IMR-90 (cell line): ENCODE measurements around the gene CDK17. TPM values are rescaled to one million over a fixed set of nuclear protein-coding genes. Genes with fewer than 3 reads are reported as not detected.

ENCODE experiments used
- ATAC-seq: fragments of 200-7000 bp; cut with Tn5 transposase; 2 replicates; pipeline ENCODE4 v1.9.1; 2020; ENCODE audit warnings: low read depth, mild to moderate bottlenecking, moderate library complexity
- BruUV-seq: library from RNA; stranded (reverse); fragments of 400-500 nt; replicated peaks from 2 replicates; lab custom pipeline; 2021; lab: Mats Ljungman, UMichigan
- CTCF ChIA-PET: fragments of 300-600 bp; formaldehyde crosslinking; extraction: SDS; loops from one replicate; lab custom pipeline; 2021; ENCODE audit warnings: antibody characterized with exemption; lab: Yijun Ruan, JAX
- POLR2A ChIA-PET: fragments of 300-600 bp; sonication (Branson Sonifier 250); formaldehyde crosslinking; loops from one replicate; lab custom pipeline; 2022; ENCODE audit warnings: antibody characterized with exemption; ENCODE audit not compliant: unreplicated experiment; lab: Charles Lee
- DNase-seq: peaks from one replicate; pipeline ENCODE4 v3.0.0; 2013
- H2AFZ ChIP-seq: replicated peaks from 2 replicates; pipeline ENCODE3; 2013; ENCODE audit warnings: low read length, mild to moderate bottlenecking; ENCODE audit not compliant: poor library complexity
- H2AK5ac ChIP-seq: 2 replicates; pipeline ENCODE4 v1.6.1; 2013; ENCODE audit warnings: low read depth, low read length, inconsistent platforms
- H2AK9ac ChIP-seq: replicated peaks from 2 replicates; pipeline ENCODE3; 2013; ENCODE audit warnings: mild to moderate bottlenecking, low read depth, low read length, moderate library complexity; ENCODE audit not compliant: poor library complexity
- H2BK120ac ChIP-seq: 2 replicates; pipeline ENCODE4 v1.6.1; 2013; ENCODE audit warnings: low read depth, low read length, inconsistent platforms
- H2BK15ac ChIP-seq: 3 replicates; pipeline ENCODE4 v1.6.1; 2013; ENCODE audit warnings: low read depth, low read length, inconsistent platforms
- H2BK20ac ChIP-seq: 2 replicates; pipeline ENCODE4 v1.6.1; 2013; ENCODE audit warnings: low read depth, mild to moderate bottlenecking, inconsistent platforms, low read length, moderate library complexity
- H2BK5ac ChIP-seq: 2 replicates; pipeline ENCODE4 v1.6.1; 2013; ENCODE audit warnings: mild to moderate bottlenecking, low read depth, low read length, inconsistent platforms; ENCODE audit not compliant: poor library complexity, severe bottlenecking
- H3K14ac ChIP-seq: replicated peaks from 2 replicates; pipeline ENCODE4 v1.6.1; 2013; ENCODE audit warnings: low read depth, low read length, inconsistent platforms
- H3K18ac ChIP-seq: 2 replicates; pipeline ENCODE4 v1.6.1; 2013; ENCODE audit warnings: low read depth, low read length, control low read depth
- H3K23ac ChIP-seq: 2 replicates; pipeline ENCODE4 v1.6.1; 2013; ENCODE audit warnings: low read depth, low read length, inconsistent platforms
- H3K27ac ChIP-seq: 2 replicates; pipeline ENCODE4 v1.5.1; 2013; ENCODE audit warnings: mild to moderate bottlenecking, control low read depth, low read length; ENCODE audit not compliant: insufficient read depth
- H3K27me3 ChIP-seq: 2 replicates; pipeline ENCODE4 v1.6.1; 2013; ENCODE audit warnings: low read length; ENCODE audit not compliant: control insufficient read depth, insufficient read depth
- H3K36me3 ChIP-seq: 2 replicates; pipeline ENCODE4 v1.6.1; 2013; ENCODE audit warnings: low read length, mixed read lengths; ENCODE audit not compliant: control insufficient read depth, insufficient read depth
- H3K4ac ChIP-seq: 2 replicates; pipeline ENCODE4 v1.6.1; 2013; ENCODE audit warnings: low read depth, low read length, inconsistent platforms
- H3K4me1 ChIP-seq: 2 replicates; pipeline ENCODE4 v1.6.1; 2013; ENCODE audit warnings: low read length, mixed read lengths; ENCODE audit not compliant: control insufficient read depth, insufficient read depth
- H3K4me2 ChIP-seq: 2 replicates; pipeline ENCODE4 v1.6.1; 2013; ENCODE audit warnings: low read depth, mild to moderate bottlenecking, control low read depth, low read length, moderate library complexity
- H3K4me3 ChIP-seq: 2 replicates; pipeline ENCODE4 v1.5.1; 2013; ENCODE audit warnings: low read depth, mild to moderate bottlenecking, control low read depth, low read length, moderate library complexity; ENCODE audit not compliant: insufficient read depth
- H3K56ac ChIP-seq: 2 replicates; pipeline ENCODE4 v1.6.1; 2013; ENCODE audit warnings: low read length, inconsistent platforms; ENCODE audit not compliant: insufficient read depth; ENCODE audit errors: extremely low read depth
- H3K79me1 ChIP-seq, 2 experiments: 2 replicates each; pipeline ENCODE4 v1.6.1; 2013; ENCODE audit warnings: low read length in 2 of 2, inconsistent platforms in 1 of 2, low read depth in 1 of 2
- H3K9ac ChIP-seq: 2 replicates; pipeline ENCODE4 v1.6.1; 2013; ENCODE audit warnings: low read depth, low read length, control low read depth
- H3K9me1 ChIP-seq: 2 replicates; pipeline ENCODE4 v1.6.1; 2013; ENCODE audit warnings: low read length, inconsistent platforms; ENCODE audit not compliant: insufficient read depth
- H3K9me3 ChIP-seq: 2 replicates; pipeline ENCODE4 v1.6.1; 2013; ENCODE audit warnings: low read length; ENCODE audit not compliant: control insufficient read depth, insufficient read depth
- H4K20me1 ChIP-seq: 2 replicates; pipeline ENCODE4 v1.6.1; 2013; ENCODE audit warnings: low read length, inconsistent platforms; ENCODE audit not compliant: insufficient read depth
- H4K5ac ChIP-seq: 2 replicates; pipeline ENCODE4 v1.6.1; 2013; ENCODE audit warnings: mild to moderate bottlenecking, low read depth, low read length, control low read depth
- H4K8ac ChIP-seq, 2 experiments: 2 replicates each; pipeline ENCODE4 v1.6.1; 2013; ENCODE audit warnings: low read depth in 2 of 2, low read length in 2 of 2, control low read depth in 1 of 2, inconsistent platforms in 1 of 2
- H4K91ac ChIP-seq: 2 replicates; pipeline ENCODE4 v1.6.1; 2013; ENCODE audit warnings: low read depth, low read length, inconsistent platforms; ENCODE audit not compliant: insufficient read depth
- BHLHE40 ChIP-seq: fragments of 150-350 bp; IDR thresholded peaks from 2 replicates; pipeline ENCODE4 v1.6.1; 2016; ENCODE audit warnings: mild to moderate bottlenecking, low read depth, low read length
- CHD1 ChIP-seq: IDR thresholded peaks from 2 replicates; pipeline ENCODE4 v1.6.1; 2012; ENCODE audit warnings: low read depth, low read length, improper control_type of control experiment
- MAFK ChIP-seq: IDR thresholded peaks from 2 replicates; pipeline ENCODE4 v1.6.1; 2012; ENCODE audit warnings: low read depth, low read length, improper control_type of control experiment
- MXI1 ChIP-seq: IDR thresholded peaks from 2 replicates; pipeline ENCODE4 v1.6.1; 2012; ENCODE audit warnings: low read depth, mild to moderate bottlenecking, low read length, moderate library complexity, borderline replicate concordance
- POLR2A ChIP-seq: IDR thresholded peaks from 2 replicates; pipeline ENCODE4 v1.6.1; 2012; ENCODE audit warnings: mild to moderate bottlenecking, low read depth, low read length
- RAD21 ChIP-seq: IDR thresholded peaks from 2 replicates; pipeline ENCODE4 v1.6.1; 2012; ENCODE audit warnings: low read length, improper control_type of control experiment
- RCOR1 ChIP-seq: IDR thresholded peaks from 2 replicates; pipeline ENCODE4 v1.6.1; 2012; ENCODE audit warnings: mild to moderate bottlenecking, low read length, improper control_type of control experiment; ENCODE audit not compliant: insufficient replicate concordance
- RFX5 ChIP-seq: IDR thresholded peaks from 2 replicates; pipeline ENCODE4 v1.8.0; 2012; ENCODE audit warnings: low read depth, mild to moderate bottlenecking, low read length, moderate library complexity
- SMC3 ChIP-seq: fragments of 150-350 bp; IDR thresholded peaks from 2 replicates; pipeline ENCODE4 v1.6.1; 2016; ENCODE audit warnings: low read depth, mild to moderate bottlenecking, antibody characterized with exemption, low read length, moderate library complexity
- WGBS, 2 experiments: methylation state at CpG; one replicate each; pipeline versions ENCODE4 v1.1.5 to v1.1.7; 2013; ENCODE audit warnings: missing lambda C conversion rate in 2 of 2; ENCODE audit not compliant: insufficient read length in 1 of 2; ENCODE audit errors: extremely low coverage in 2 of 2; 5-methylcytosine and 5-hydroxymethylcytosine counted together
- dilution Hi-C: fragments of 300-500 bp; cut with HindIII; formaldehyde crosslinking; loops from one replicate; pipeline ENCODE4 v1.14.3; 2018; ENCODE audit warnings: low sequenced_read_pairs; ENCODE audit not compliant: unreplicated experiment
- in situ Hi-C: fragments of 300-500 bp; cut with MboI; formaldehyde crosslinking; loops from 3 replicates; pipeline ENCODE4 v1.14.3; 2019; ENCODE audit warnings: low sequenced_read_pairs, inconsistent platforms, mixed read lengths
- intact Hi-C: fragments of 100-400 bp; cut with micrococcal nuclease; formaldehyde crosslinking; loops from 2 replicates; pipeline ENCODE4 v1.10.0; 2022
- polyA plus RNA-seq, 3 experiments: library from polyadenylated mRNA; depleted of rRNA; stranded (reverse); fragments of >200 nt; gene quantifications; 2 replicates each; pipeline ENCODE4 v1.2.3, GENCODE V29; 2012; ENCODE audit warnings: low replicate concordance in 1 of 3
- total RNA-seq: library from RNA; depleted of rRNA; stranded (reverse); fragments of >200 nt; gene quantifications from 2 replicates; pipeline ENCODE4 v1.2.3, GENCODE V29; 2012
- TF ChIP-seq, protein P1 (sequence below): fragments of 150-350 bp; IDR thresholded peaks from 2 replicates; pipeline ENCODE4 v1.6.1; 2016; ENCODE audit warnings: low read depth, mild to moderate bottlenecking, low read length, moderate library complexity, borderline replicate concordance
- TF ChIP-seq, protein P2 (sequence below): fragments of 150-350 bp; IDR thresholded peaks from 2 replicates; pipeline ENCODE4 v1.6.1; 2017; ENCODE audit warnings: mild to moderate bottlenecking, antibody characterized with exemption, low read length, low read depth

Gene CDK17
- total and polyA plus RNA-seq, 2 of the 4 experiments (the other 2 are of a cell fraction): 14.5 to 50.2 TPM

DNA sequence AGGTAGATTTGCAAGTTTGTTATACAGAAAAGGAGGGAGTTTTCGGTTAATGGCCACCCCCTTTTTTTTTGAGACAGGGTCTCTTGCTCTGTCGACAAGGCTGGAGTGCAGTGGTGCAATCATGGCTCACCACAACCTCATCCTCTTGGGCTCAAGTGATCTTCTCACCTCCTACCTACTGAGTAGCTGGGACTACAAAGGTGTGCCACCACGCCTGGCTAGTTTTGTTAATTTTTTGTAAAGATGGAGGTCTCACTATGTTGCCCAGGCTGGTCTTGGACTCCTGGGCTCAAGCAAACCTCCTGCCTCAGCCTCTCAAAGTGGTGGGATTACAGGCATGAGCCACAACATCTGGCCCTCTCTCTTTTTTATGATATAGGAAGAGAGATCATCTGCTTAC is 94.6 kb downstream of the CDK17 start:
- Histone ChIP-seq H2AK9ac (no peak overlapping the region), H3K9ac (no peak overlapping the region), H3K79me1 (peaks cover 15 to 42% of the 10 kb centered on the region in 2 experiments), H2AFZ (no peak overlapping the region), H3K4ac (no peak overlapping the region), H3K4me1 (no peaks in the 10 kb centered on the region; the same call in 1 of the 2 replicates), H4K91ac (no peak overlapping the region), H3K36me3 (peaks cover 8% of the 10 kb centered on the region), H3K27me3 (no peaks in the 10 kb centered on the region), H4K8ac (no peak overlapping the region), H4K20me1 (peaks cover 6% of the 10 kb centered on the region), H2BK15ac (no peak overlapping the region), H4K5ac (no peak overlapping the region), H2BK20ac (no peak overlapping the region), H3K4me3 (no peak overlapping the region), H3K18ac (no peak overlapping the region), H3K23ac (no peak overlapping the region), H2AK5ac (no peak overlapping the region), H3K27ac (no peak overlapping the region), H2BK5ac (no peak overlapping the region), H3K14ac (peak overlapping the region; percentile 65; the same call in 1 of the 2 replicates), H3K9me1 (peaks cover 4% of the 10 kb centered on the region; the same call in 1 of the 2 replicates), H3K56ac (no peak overlapping the region), H3K9me3 (no peaks in the 10 kb centered on the region), H2BK120ac (no peak overlapping the region), H3K4me2 (no peak overlapping the region)
- dilution Hi-C loops (no loop called here), in situ Hi-C loops (no loop called here), intact Hi-C loops (loop anchor here (5.0 kb wide), 1 partner anchor 92 kb away; no protein-coding TSS in a partner anchor)
- WGBS, 2 experiments: no CpG with 5 or more reads among the region's 3 CpGs
- no TSS peak for BruUV-seq
- ChIA-PET POLR2A (no interaction called here), CTCF (no interaction called here)
- ATAC-seq (no peak), DNase-seq (no peak)
- TF ChIP-seq BHLHE40 (no peak), POLR2A (no peak), SMC3 (no peak), MXI1 (no peak), RCOR1 (no peak), MAFK (no peak), RFX5 (no peak), CHD1 (no peak), RAD21 (no peak)
- TF ChIP-seq, protein P1, sequence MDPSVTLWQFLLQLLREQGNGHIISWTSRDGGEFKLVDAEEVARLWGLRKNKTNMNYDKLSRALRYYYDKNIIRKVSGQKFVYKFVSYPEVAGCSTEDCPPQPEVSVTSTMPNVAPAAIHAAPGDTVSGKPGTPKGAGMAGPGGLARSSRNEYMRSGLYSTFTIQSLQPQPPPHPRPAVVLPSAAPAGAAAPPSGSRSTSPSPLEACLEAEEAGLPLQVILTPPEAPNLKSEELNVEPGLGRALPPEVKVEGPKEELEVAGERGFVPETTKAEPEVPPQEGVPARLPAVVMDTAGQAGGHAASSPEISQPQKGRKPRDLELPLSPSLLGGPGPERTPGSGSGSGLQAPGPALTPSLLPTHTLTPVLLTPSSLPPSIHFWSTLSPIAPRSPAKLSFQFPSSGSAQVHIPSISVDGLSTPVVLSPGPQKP: no peak
- TF ChIP-seq, protein P2, sequence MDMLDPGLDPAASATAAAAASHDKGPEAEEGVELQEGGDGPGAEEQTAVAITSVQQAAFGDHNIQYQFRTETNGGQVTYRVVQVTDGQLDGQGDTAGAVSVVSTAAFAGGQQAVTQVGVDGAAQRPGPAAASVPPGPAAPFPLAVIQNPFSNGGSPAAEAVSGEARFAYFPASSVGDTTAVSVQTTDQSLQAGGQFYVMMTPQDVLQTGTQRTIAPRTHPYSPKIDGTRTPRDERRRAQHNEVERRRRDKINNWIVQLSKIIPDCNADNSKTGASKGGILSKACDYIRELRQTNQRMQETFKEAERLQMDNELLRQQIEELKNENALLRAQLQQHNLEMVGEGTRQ: no peak
